Neuronal stem cell (in vitro differentiated cells): ENCODE results near the gene FAM20A.

Experiments used
- DNase-seq: peaks from one replicate; pipeline ENCODE4 v3.0.0-alpha.2; 2013; ENCODE audit warnings: low spot score
- H2AFZ ChIP-seq: one replicate; pipeline ENCODE4 v1.6.1; 2013; ENCODE audit warnings: mild to moderate bottlenecking, low read length, inconsistent platforms
- H2AK5ac ChIP-seq: 2 replicates; pipeline ENCODE4 v1.6.1; 2013; ENCODE audit warnings: low read depth, mild to moderate bottlenecking, inconsistent platforms, low read length, moderate library complexity, mixed read lengths
- H2BK120ac ChIP-seq: 2 replicates; pipeline ENCODE4 v1.6.1; 2013; ENCODE audit warnings: low read depth, mild to moderate bottlenecking, inconsistent platforms, low read length, moderate library complexity, mixed read lengths
- H2BK12ac ChIP-seq: one replicate; pipeline ENCODE4 v1.6.1; 2013; ENCODE audit warnings: low read length, inconsistent platforms
- H2BK15ac ChIP-seq: 2 replicates; pipeline ENCODE4 v1.6.1; 2013; ENCODE audit warnings: mild to moderate bottlenecking, low read length, inconsistent platforms, mixed read lengths
- H2BK5ac ChIP-seq: one replicate; pipeline ENCODE4 v1.6.1; 2013; ENCODE audit warnings: inconsistent platforms, mild to moderate bottlenecking, low read length, moderate library complexity
- H3K14ac ChIP-seq: one replicate; pipeline ENCODE4 v1.6.1; 2013; ENCODE audit warnings: low read length, inconsistent platforms
- H3K18ac ChIP-seq: 2 replicates; pipeline ENCODE4 v1.6.1; 2013; ENCODE audit warnings: low read length, inconsistent platforms
- H3K23ac ChIP-seq: 2 replicates; pipeline ENCODE4 v1.6.1; 2013; ENCODE audit warnings: low read depth, mild to moderate bottlenecking, mixed read lengths, low read length, inconsistent platforms; ENCODE audit not compliant: poor library complexity
- H3K27ac ChIP-seq: replicated peaks from 3 replicates; pipeline ENCODE4 v1.5.1; 2013; ENCODE audit warnings: low read length, inconsistent platforms
- H3K27me3 ChIP-seq, 3 experiments: 2 replicates each; pipeline ENCODE4 v1.6.1; 2013; ENCODE audit warnings: low read length in 3 of 3, mild to moderate bottlenecking in 2 of 3, inconsistent platforms in 1 of 3, low read depth in 1 of 3, mixed read lengths in 1 of 3, moderate library complexity in 1 of 3; ENCODE audit not compliant: control insufficient read depth in 3 of 3, insufficient read depth in 3 of 3
- H3K36me3 ChIP-seq, 2 donors: replicated peaks in 1 of 2; 2 replicates each; pipeline ENCODE4 v1.6.1; 2013; ENCODE audit warnings: low read length in 2 of 2; ENCODE audit not compliant: control insufficient read depth in 2 of 2, insufficient read depth in 2 of 2
- H3K4ac ChIP-seq: 2 replicates; pipeline ENCODE4 v1.6.1; 2013; ENCODE audit warnings: inconsistent platforms, mild to moderate bottlenecking, low read length, moderate library complexity
- H3K4me1 ChIP-seq, 2 donors: 1 replicate in 1 of 2; 2 replicates in 1 of 2; pipeline ENCODE4 v1.6.1; 2013; ENCODE audit warnings: low read length in 2 of 2, low read depth in 1 of 2; ENCODE audit not compliant: control insufficient read depth in 2 of 2, insufficient read depth in 1 of 2
- H3K4me2 ChIP-seq: one replicate; pipeline ENCODE4 v1.6.1; 2013; ENCODE audit warnings: mild to moderate bottlenecking, low read length, inconsistent platforms; ENCODE audit not compliant: insufficient read depth, poor library complexity, severe bottlenecking
- H3K4me3 ChIP-seq, 2 donors: 2 replicates each; pipeline ENCODE4 v1.5.1; 2013; ENCODE audit warnings: low read length in 2 of 2, mild to moderate bottlenecking in 2 of 2, inconsistent platforms in 1 of 2, moderate library complexity in 1 of 2
- H3K79me1 ChIP-seq: one replicate; pipeline ENCODE4 v1.6.1; 2013; ENCODE audit warnings: low read depth, mild to moderate bottlenecking, inconsistent platforms, low read length, moderate library complexity
- H3K9ac ChIP-seq: one replicate; pipeline ENCODE4 v1.6.1; 2013; ENCODE audit warnings: mild to moderate bottlenecking, low read depth, low read length, inconsistent platforms; ENCODE audit not compliant: poor library complexity
- H3K9me3 ChIP-seq, 2 donors: replicated peaks in 1 of 2; 2 replicates each; pipeline versions ENCODE3 to v1.6.1; 2013; ENCODE audit warnings: low read length in 2 of 2, mild to moderate bottlenecking in 2 of 2, inconsistent platforms in 1 of 2, low read depth in 1 of 2, mixed read lengths in 1 of 2, moderate library complexity in 1 of 2; ENCODE audit not compliant: control insufficient read depth in 2 of 2, insufficient read depth in 1 of 2
- H4K8ac ChIP-seq: one replicate; pipeline ENCODE4 v1.6.1; 2013; ENCODE audit warnings: low read depth, mild to moderate bottlenecking, inconsistent platforms, low read length, moderate library complexity
- H4K91ac ChIP-seq: one replicate; pipeline ENCODE4 v1.6.1; 2013; ENCODE audit warnings: low read length, low read depth, mild to moderate bottlenecking, inconsistent platforms; ENCODE audit not compliant: poor library complexity
- WGBS, 2 donors: extraction: QIAGEN DNeasy Blood & Tissue Kit; methylation state at CpG; one replicate each; pipeline ENCODE4 v1.1.7; 2013; ENCODE audit warnings: missing lambda C conversion rate in 2 of 2, mixed read lengths in 1 of 2; ENCODE audit not compliant: insufficient read length in 2 of 2, insufficient replicate concordance in 1 of 2; ENCODE audit errors: extremely low coverage in 2 of 2; 5-methylcytosine and 5-hydroxymethylcytosine counted together

FAM20A gene

GRCh38 chr17:68588362-68588761 is 12.8 kb downstream of the FAM20A start:
- Histone ChIP-seq H3K27me3 (peaks cover 0 to 10% (median 0%) of the 10 kb centered on the region in 3 experiments), H2AK5ac (no peak overlapping the region), H3K36me3 (no peaks in the 10 kb centered on the region), H3K4me2 (no peak overlapping the region), H2BK5ac (no peak overlapping the region), H3K4ac (no peak overlapping the region), H3K14ac (no peak overlapping the region), H2AFZ (no peak overlapping the region), H3K9me3 (peaks cover 0 to 2% of the 10 kb centered on the region in 2 donors), H3K23ac (no peak overlapping the region), H4K8ac (no peak overlapping the region), H4K91ac (no peak overlapping the region), H3K79me1 (no peaks in the 10 kb centered on the region), H3K18ac (no peak overlapping the region), H3K27ac (no peak overlapping the region), H3K4me3 (no peak overlapping the region), H2BK120ac (no peak overlapping the region), H2BK12ac (no peak overlapping the region), H3K4me1 (peaks cover 0 to 10% of the 10 kb centered on the region in 2 donors), H3K9ac (no peak overlapping the region), H2BK15ac (no peak overlapping the region)
- WGBS, 2 donors = no CpG with 5 or more reads among the region's 1 CpG
- DNase-seq = no peak

- H2AFZ ChIP-seq = no peak overlapping the region
- H2BK5ac ChIP-seq = no peak overlapping the region
- H3K23ac ChIP-seq = no peak overlapping the region
- no peak overlapping the region for H3K4me3 ChIP-seq
- H3K27me3 ChIP-seq = peaks cover 0 to 5% (median 0%) of the 10 kb centered on the region in 3 experiments
- no peak overlapping the region for H3K4me2 ChIP-seq
- H3K9ac ChIP-seq = no peak overlapping the region
- H2AK5ac ChIP-seq = no peak overlapping the region
- H2BK12ac ChIP-seq = no peak overlapping the region
- no CpG with 5 or more reads among the region's 2 CpGs for WGBS, 2 donors
- H2BK120ac ChIP-seq = no peak overlapping the region
- H3K79me1 ChIP-seq = no peaks in the 10 kb centered on the region
- H4K91ac ChIP-seq = no peak overlapping the region
- no peak overlapping the region for H3K14ac ChIP-seq
- H3K27ac ChIP-seq = no peak overlapping the region
- H3K9me3 ChIP-seq = peaks cover 0 to 2% of the 10 kb centered on the region in 2 donors
- H3K36me3 ChIP-seq = no peaks in the 10 kb centered on the region
- no peak for DNase-seq
- H2BK15ac ChIP-seq = no peak overlapping the region
- H3K18ac ChIP-seq = no peak overlapping the region
- H4K8ac ChIP-seq = no peak overlapping the region
- H3K4ac ChIP-seq = no peak overlapping the region
- H3K4me1 ChIP-seq = peaks cover 0 to 10% of the 10 kb centered on the region in 2 donors
Observed at GRCh38 chr17:68587847-68588246, 13.3 kb downstream of the FAM20A start.

GRCh38 chr17:68587026-68587425 is 14.1 kb downstream of the FAM20A start:
- DNase-seq = no peak
- no peak overlapping the region for H2AK5ac ChIP-seq
- H2BK15ac ChIP-seq = no peak overlapping the region
- no peak overlapping the region for H3K14ac ChIP-seq
- no peak overlapping the region for H3K4ac ChIP-seq
- H4K8ac ChIP-seq = no peak overlapping the region
- H4K91ac ChIP-seq = no peak overlapping the region
- no peak overlapping the region for H3K4me2 ChIP-seq
- no peaks in the 10 kb centered on the region for H3K79me1 ChIP-seq
- H2BK12ac ChIP-seq = no peak overlapping the region
- H2BK120ac ChIP-seq = no peak overlapping the region
- H3K4me1 ChIP-seq = peaks cover 0 to 10% of the 10 kb centered on the region in 2 donors
- no peak overlapping the region for H2BK5ac ChIP-seq
- no peak overlapping the region for H3K9ac ChIP-seq
- no peaks in the 10 kb centered on the region for H3K36me3 ChIP-seq
- H3K18ac ChIP-seq = no peak overlapping the region
- H3K23ac ChIP-seq = no peak overlapping the region
- H3K9me3 ChIP-seq = peaks cover 0 to 2% of the 10 kb centered on the region in 2 donors
- H3K27ac ChIP-seq = no peak overlapping the region
- WGBS, 2 donors = no CpG with 5 or more reads among the region's 5 CpGs
- H2AFZ ChIP-seq = no peak overlapping the region
- peaks cover 0 to 3% (median 0%) of the 10 kb centered on the region in 3 experiments for H3K27me3 ChIP-seq
- H3K4me3 ChIP-seq = no peak overlapping the region

- Histone ChIP-seq H2AFZ (no peak overlapping the region), H3K18ac (peak overlapping the region; percentile 49), H3K23ac (peak overlapping the region; percentile 17), H3K9ac (no peak overlapping the region), H3K27ac (no peak overlapping the region), H3K79me1 (no peaks in the 10 kb centered on the region), H3K4me2 (no peak overlapping the region), H4K8ac (no peak overlapping the region), H3K4me1 (peaks cover 0 to 10% of the 10 kb centered on the region in 2 donors), H3K4me3 (peak overlapping the region in 1 of 2 donors; percentile 46), H3K9me3 (peaks cover 0 to 2% of the 10 kb centered on the region in 2 donors), H3K4ac (no peak overlapping the region), H2AK5ac (peak overlapping the region; percentile 65), H2BK5ac (no peak overlapping the region), H3K36me3 (no peaks in the 10 kb centered on the region), H3K14ac (no peak overlapping the region), H3K27me3 (peaks cover 0 to 3% (median 0%) of the 10 kb centered on the region in 3 experiments), H2BK15ac (no peak overlapping the region), H2BK120ac (no peak overlapping the region), H2BK12ac (no peak overlapping the region), H4K91ac (peak overlapping the region; percentile 88)
- DNase-seq = no peak
- WGBS, 2 donors = no CpG with 5 or more reads among the region's 4 CpGs
Observed at GRCh38 chr17:68585643-68586042, 15.5 kb downstream of the FAM20A start.
